SH-SY5Y (cell line): ENCODE results near the gene RAF1.

Source experiments
- GATA2 ChIP-seq: IDR thresholded peaks from 2 replicates; pipeline ENCODE4 v1.6.1; 2011; ENCODE audit warnings: mild to moderate bottlenecking, low read depth, low read length
- GATA3 ChIP-seq: IDR thresholded peaks from 2 replicates; pipeline ENCODE4 v1.6.1; 2011; ENCODE audit warnings: low read depth, mild to moderate bottlenecking, low read length, moderate library complexity

Gene RAF1

DNA sequence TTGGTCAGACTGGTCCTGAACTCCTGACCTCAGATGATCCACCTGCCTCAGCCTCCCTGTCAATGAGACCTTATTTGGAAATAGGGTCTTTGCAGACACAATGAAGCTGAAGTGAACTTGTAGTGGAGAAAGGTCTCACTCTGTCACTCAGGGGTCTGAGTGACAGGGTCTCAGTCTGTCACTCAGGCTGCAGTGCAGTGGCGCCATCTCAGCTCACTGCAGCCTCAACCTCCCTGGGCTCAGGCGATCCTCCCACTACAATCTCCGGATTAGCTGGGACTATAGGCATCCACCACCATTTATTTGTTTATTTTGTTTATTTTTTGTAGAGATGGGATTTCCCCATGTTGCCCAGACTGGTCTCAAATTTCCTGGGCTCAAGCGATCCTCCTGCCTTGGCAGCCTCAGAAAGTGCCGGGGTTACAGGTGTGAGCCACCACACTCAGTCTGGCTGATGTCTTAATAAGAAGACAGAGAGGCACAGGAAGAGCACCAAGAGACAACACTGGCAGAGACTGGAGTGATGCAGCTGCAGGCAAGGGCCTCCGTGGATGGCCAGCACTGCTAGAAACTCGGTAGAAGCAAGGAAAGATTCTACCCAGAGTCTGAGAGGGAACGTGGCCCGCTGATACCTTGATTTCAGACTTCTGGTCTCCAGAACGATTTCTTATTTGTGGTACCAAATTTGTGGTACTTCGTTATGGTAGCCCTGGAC is 26.2 kb upstream of the RAF1 start:
- TF ChIP-seq GATA2 (no peak), GATA3 (no peak)

DNA sequence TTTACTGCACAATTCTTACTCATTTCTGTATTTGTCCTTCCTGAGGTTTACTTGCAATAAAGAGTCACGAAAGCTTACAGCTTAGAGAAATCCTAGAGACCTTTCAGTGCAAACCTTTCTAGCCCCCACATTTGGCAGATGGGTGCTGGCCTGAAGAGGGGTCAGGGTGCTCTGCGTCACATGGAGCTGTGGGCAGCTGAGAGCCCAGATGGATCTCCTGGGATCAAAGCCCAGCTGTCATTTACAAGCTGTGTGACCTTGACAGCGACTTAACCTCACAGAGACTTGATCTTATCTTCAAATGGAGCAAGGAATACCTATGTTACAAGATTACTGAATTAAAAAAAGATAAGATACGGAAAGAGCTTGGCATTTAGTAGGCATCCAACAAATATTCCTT is 24.0 kb upstream of the RAF1 start:
- TF ChIP-seq GATA3 = no peak

DNA sequence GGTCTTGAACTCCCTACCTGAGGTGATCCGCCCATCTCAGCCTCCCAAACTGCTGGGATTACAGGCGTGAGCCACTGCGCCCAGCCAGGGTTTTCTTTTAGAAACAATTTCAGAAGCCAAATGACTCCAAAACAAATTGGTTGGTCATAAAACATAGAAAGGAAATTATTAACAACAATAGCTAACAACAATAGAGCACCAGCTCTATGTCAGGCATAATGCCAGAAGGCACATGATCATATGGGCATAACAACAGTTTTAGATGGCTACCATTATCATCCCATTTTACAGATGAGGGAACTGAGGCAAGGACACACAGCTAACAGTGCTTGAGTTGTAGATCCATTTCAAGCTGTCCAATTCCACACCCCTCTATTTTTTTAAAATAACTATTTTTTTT is 22.2 kb upstream of the RAF1 start:
- TF ChIP-seq GATA2 (no peak), GATA3 (no peak)

DNA sequence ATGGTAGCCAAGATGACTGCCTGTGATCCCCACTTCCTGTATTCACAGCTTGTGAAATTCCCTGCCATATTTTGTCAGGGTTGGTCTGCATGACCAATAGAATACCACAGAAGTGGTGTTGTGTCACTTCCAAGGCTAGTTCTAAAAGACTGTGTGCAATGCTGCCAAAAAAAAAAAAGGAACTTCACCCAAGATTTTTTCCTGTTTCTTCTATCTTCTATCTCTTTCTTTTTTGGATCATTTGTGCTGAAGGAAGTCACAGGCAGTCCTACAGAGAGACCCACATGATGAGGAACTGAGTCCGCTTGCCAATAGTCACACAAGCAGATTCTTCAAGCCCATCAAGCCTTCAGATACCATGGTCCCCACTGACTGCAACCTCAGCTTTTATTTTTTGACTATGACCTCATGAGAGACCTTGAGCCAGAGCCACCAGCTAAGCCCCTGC is 18.1 kb upstream of the RAF1 start:
- no peak for TF ChIP-seq GATA3
- no peak for TF ChIP-seq GATA2

DNA sequence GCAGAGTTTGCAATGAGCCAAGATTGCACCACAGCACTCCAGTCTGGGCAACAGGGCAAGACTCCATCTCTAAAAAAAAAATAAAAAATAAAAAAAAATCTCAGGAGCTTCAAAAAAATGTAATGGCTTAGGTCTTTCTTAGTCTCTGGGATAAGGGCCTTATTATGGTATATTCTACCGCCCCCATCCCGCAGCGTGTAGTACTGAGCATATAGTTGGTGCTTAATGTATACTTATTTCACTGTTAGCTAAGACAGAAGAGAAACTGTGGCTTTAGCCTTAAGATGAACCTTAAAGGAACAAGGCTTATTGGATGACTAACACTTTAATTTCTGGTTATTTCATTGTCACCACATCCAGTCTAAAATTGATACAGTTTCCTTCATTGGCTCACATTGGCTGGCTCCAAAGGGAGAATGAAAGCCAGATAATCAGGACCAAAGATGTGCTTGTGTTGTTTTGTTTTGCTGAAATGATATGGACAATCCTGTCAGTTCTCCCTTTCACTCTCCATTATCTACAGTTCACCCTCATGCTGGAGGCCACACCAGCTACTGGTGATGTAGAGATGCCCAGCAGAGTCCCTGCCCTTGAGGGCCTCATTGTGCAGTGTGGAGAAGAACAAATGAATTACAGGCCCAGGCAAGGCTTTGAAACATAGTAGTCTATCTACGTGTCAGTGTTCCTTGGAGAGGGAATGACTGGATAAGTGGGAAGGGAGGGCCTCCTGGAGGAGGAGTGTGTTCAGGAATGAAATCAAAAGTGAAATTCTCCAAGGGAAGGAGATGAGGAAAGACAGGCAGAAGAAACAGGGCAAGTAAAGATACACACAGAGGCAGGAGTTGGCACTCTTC is 17.4 kb upstream of the RAF1 start:
- TF ChIP-seq GATA2 = no peak
- TF ChIP-seq GATA3 = no peak

DNA sequence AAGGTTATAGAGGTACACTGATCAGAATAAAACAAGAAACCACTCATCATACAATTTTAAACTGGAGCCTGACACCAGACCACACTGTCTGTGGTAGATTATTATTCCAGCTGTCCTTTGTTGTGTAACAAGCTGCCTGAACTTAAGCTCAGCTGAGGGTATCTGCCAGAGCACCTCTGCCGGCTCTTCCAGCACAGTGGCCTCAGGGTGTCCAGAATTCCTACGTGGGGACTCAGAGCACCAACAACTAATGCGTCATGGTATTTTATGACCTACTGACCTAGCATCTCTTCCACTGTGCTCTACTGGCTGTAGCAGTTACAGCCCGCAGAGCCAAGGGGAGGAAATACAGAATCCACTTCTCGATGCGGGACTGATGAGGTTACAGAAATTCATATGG is 15.6 kb upstream of the RAF1 start:
- TF ChIP-seq GATA2 (no peak), GATA3 (no peak)

DNA sequence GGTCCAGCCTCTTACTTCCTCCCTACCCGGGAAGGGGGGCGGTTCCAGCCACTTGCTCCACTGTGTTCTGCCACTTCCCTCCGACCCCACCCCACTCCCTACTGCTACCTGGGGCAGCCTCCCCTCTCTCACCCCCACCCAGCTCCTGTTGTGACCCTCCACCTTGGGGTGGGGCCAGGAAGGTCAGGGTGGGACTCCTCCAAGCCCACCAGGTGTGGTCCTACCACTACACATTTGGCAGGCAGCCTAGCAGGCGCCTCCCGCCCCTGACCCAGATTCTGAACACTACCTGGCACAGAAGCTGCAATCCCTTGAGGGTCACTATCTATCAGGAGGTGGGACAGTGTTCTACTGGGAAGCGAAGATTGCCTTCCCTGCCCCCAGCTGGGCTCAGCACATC is 13.7 kb upstream of the RAF1 start:
- TF ChIP-seq GATA2 (no peak), GATA3 (no peak)

DNA sequence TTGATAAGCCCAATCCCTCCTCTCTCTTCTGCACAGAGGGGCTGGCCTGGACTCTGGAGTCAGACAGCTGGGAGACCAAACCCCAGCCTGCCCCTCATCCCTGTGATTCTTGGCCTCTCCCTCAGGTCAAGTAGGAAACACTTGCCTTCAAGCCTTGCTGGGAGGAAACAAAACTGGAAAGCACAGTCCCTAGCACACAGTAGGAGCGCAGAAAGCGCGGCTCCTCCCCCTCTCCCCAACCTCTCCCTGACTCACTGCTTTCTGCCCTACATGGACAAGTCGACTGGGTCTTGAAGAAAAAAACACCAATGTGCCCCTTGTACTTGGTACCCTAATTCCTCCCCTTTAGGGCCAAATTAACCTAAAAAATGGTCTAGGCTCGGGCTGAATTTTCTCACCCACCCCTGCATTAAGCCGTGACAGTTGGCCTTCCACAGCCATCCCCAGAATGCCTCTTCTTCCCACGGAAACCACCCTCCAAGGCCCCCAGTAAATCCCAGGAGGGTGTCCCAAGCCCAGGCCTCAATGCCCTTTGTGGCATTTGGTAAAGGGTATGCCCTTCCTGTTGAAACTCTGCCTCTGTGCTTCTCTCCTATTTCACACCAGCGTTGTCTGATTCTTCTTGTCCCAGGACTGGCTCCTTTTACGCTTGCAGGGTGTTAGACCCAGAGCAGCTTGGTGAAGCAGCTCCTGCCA is 11.3 kb upstream of the RAF1 start:
- no peak for TF ChIP-seq GATA3
- no peak for TF ChIP-seq GATA2

DNA sequence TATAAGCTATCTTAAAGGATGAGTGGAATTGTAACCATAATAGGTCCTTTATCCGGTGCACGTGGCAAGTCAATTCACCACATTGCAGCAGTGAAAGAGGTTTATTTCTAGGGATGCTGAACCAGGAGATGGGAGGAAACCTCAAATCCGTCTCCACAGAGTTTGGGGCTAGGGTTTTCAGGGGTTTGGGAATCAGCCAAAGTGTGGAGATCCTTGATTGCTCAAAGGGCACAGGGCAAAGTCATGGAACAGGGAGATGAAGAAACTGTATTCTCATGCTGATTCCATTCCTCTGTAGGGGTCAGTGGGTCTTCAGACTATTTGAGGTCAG is 7.2 kb upstream of the RAF1 start:
- TF ChIP-seq GATA2 (no peak), GATA3 (no peak)

DNA sequence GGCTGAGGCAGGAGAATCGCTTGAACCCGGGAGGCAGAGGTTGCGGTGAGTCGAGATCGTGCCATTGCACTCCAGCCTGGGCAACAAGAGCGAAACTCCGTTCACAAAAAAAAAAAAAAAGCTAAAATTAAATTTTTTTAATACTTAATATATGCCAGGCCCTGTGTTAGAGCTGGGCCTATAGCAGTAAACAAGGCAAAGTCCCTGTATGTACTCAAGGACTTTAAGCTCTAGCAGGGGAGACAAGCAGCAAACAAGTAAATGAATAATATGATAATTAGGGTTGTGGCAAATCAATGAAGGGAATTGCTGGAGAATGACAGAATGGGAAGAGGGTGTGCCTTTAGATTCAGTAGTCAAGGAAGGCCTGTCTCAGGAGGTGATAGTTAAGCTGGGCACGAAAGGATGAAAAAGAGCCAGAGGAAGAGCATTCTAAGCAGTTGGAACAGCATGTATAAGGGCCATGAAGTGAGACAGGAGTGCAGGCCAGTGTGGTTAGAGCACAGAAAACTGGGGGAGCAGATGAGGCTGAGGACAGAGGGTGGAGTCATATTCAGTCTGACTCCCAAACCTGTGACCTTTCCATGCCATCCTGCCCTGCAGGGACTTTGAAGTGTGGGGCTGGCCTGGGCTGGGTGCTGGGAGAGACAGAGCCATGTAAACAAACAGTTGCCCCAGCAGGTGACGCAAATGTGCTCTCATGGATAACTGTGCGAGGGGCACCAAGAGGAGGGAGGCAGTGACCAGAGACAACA is 6.6 kb upstream of the RAF1 start:
- TF ChIP-seq GATA2 (no peak), GATA3 (no peak)

DNA sequence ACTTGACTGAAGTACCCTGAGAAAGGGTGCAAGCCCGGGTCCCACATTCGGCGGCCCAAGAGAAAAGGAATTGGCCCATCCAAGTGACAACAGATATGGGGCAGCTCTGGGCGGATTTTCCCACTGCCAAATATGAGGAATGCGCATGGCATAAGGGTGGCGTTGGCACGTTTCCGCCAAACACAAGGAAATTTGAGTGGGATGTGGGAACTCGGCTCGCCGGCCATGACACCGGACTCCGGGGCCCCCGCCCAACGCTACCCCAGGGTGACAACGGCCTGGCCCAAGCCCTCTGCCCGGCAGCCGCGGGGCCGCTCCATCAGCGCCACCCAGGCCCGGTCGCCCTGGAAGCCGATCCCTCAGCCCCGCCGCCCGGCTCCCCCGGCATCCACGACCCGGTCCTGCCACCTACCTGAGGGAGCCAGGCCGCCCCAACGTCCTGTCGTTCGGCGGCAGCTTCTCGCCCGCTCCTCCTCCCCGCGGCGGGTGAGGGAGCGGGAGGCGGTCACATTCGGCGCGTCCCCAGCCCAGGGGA is 449 bp downstream of the RAF1 start:
- TF ChIP-seq GATA3 = no peak

DNA sequence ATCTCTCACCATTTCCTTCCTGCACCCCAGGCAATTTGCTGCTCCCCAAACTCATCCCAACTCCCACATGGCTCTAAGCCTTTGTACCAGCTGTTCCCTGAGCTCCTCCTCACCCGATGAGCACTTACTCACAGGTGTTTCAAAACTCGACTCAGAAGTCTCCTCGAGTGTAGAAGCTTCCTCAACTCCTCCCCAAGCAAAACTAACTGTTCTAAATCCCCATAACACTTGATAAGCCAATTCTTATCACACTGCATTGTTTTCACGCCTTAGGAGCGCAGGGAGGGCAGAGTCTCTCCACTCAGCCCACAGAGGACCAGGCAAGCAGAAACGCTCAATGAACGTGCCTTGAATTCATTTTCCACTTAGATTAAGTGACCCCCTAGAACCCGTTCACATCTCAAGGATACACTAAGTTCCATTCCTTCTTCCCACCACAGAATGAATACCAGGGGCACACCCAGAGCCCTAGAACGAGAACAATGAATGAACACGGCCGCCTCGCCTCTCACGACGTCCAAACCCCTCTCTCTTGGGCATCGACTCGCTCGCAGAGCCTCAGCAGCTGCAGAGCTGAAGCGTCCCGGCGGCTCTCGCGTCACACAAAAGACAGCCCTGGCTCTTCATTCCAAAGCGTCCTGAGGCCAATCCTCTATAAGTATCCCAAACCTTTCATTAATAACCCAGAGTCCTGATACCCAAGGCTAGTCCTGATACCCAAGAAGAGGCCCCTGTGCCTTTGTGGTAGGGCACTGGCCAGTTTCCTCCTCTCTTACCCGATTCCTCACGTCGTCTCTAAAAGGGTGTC is 1.1 kb downstream of the RAF1 start:
- TF ChIP-seq GATA3 (no peak), GATA2 (no peak)

DNA sequence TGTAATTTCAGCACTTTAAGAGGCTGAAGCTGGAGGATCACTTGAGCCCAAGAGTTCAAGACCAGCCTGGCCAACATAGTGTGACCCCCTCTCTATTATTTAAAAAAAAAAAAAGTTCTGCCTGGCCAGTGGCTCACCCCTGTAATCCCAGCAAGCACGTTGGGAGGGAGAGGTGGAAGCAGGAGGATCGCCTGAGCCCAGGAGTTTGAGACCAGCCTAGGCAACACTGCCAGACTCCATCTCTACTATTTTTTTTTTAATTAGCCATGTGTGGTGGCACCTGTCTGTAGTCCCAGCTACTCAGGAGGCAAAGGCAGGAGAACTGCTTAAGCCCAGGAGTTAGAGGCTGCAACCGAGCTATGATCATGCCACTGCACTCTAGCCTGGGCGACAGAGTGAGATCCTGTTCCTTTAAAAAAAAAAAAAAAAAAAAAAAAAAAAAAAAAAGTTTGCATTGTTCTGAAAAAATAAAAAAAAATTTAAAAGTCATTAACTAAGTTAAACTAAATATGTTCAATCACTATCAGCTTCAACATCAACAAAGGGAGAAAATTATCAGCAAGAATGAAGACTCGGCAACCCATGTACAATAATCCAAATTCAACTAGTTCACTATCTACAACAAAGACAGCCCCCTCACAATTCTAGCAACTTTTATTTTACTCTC is 1.9 kb downstream of the RAF1 start:
- TF ChIP-seq GATA3 (no peak), GATA2 (no peak)
